Stimulated activated CD8-positive, alpha-beta memory T cell treated with anti-CD3 and anti-CD28 coated beads, Interleukin-4, amount 100 ng/mL, for 4 hours (primary cell): ENCODE measurements around the gene NCOA1.

Experiments used
- DNase-seq, 2 donors: peaks; one replicate each; pipeline ENCODE4 v3.0.0-alpha.2; 2020; ENCODE audit warnings: low read depth in 2 of 2, low spot score in 1 of 2

Gene NCOA1

GRCh38 chr2:24819442-24820174, 328.6 kb downstream of the NCOA1 start:
- DNase-seq, result no peak

GRCh38 chr2:24820175-24820513, 329.1 kb downstream of the NCOA1 start:
- no peak for DNase-seq
